H9 (cell line): ENCODE measurements around the gene DLG1. TPM values are rescaled to one million over a fixed set of nuclear protein-coding genes. Genes with fewer than 3 reads are reported as not detected.

Experiments
- DNase-seq: peaks from one replicate; pipeline ENCODE4 v3.0.0-alpha.2; 2017
- H2AFZ ChIP-seq: one replicate; pipeline ENCODE4 v1.6.1; 2013; ENCODE audit warnings: mild to moderate bottlenecking, low read length, control low read depth, moderate library complexity
- H2AK5ac ChIP-seq: 2 replicates; pipeline ENCODE4 v1.6.1; 2013; ENCODE audit warnings: low read length, control low read depth, mixed read lengths; ENCODE audit not compliant: insufficient read length
- H2BK120ac ChIP-seq: one replicate; pipeline ENCODE4 v1.6.1; 2013; ENCODE audit warnings: low read depth, mild to moderate bottlenecking, low read length, control low read depth, inconsistent platforms; ENCODE audit not compliant: poor library complexity, severe bottlenecking
- H2BK12ac ChIP-seq: 2 replicates; pipeline ENCODE4 v1.6.1; 2013; ENCODE audit warnings: low read length, control low read depth, mixed read lengths, low read depth; ENCODE audit not compliant: insufficient read length
- H2BK15ac ChIP-seq: 2 replicates; pipeline ENCODE4 v1.6.1; 2013; ENCODE audit warnings: low read depth, low read length, control low read depth
- H2BK20ac ChIP-seq: one replicate; pipeline ENCODE4 v1.6.1; 2013; ENCODE audit warnings: low read depth, mild to moderate bottlenecking, low read length, control low read depth, inconsistent platforms; ENCODE audit not compliant: poor library complexity, severe bottlenecking
- H2BK5ac ChIP-seq: 2 replicates; pipeline ENCODE4 v1.6.1; 2013; ENCODE audit warnings: low read length, control low read depth, mixed read lengths; ENCODE audit not compliant: insufficient read length
- H3K14ac ChIP-seq: 2 replicates; pipeline ENCODE4 v1.6.1; 2013; ENCODE audit warnings: low read length, control low read depth; ENCODE audit not compliant: insufficient read depth
- H3K18ac ChIP-seq: 2 replicates; pipeline ENCODE4 v1.6.1; 2013; ENCODE audit warnings: low read depth, mild to moderate bottlenecking, mixed read lengths, low read length, control low read depth; ENCODE audit not compliant: insufficient read length
- H3K23ac ChIP-seq: 2 replicates; pipeline ENCODE4 v1.6.1; 2013; ENCODE audit warnings: low read length, control low read depth, mixed read lengths, low read depth; ENCODE audit not compliant: insufficient read length
- H3K23me2 ChIP-seq: 2 replicates; pipeline ENCODE4 v1.6.1; 2013; ENCODE audit warnings: low read depth, mild to moderate bottlenecking, mixed read lengths, low read length, control low read depth; ENCODE audit not compliant: insufficient read length, poor library complexity, severe bottlenecking
- H3K27ac ChIP-seq: 2 replicates; pipeline ENCODE4 v1.5.1; 2013; ENCODE audit warnings: low read length, control low read depth, mixed read lengths, low read depth; ENCODE audit not compliant: insufficient read length
- H3K27me3 ChIP-seq: 2 replicates; pipeline ENCODE4 v1.6.1; 2013; ENCODE audit warnings: low read length, control low read depth, inconsistent platforms; ENCODE audit not compliant: insufficient read depth
- H3K4ac ChIP-seq: 2 replicates; pipeline ENCODE4 v1.6.1; 2013; ENCODE audit warnings: low read depth, mild to moderate bottlenecking, control low read depth, inconsistent platforms, low read length, moderate library complexity
- H3K4me1 ChIP-seq: 2 replicates; pipeline ENCODE4 v1.6.1; 2013; ENCODE audit warnings: low read length, control low read depth, inconsistent platforms; ENCODE audit not compliant: insufficient read depth
- H3K4me2 ChIP-seq: 2 replicates; pipeline ENCODE4 v1.6.1; 2013; ENCODE audit warnings: low read length, control low read depth, mixed read lengths; ENCODE audit not compliant: insufficient read length, insufficient read depth
- H3K56ac ChIP-seq: 2 replicates; pipeline ENCODE4 v1.6.1; 2013; ENCODE audit warnings: low read depth, mild to moderate bottlenecking, mixed read lengths, low read length, control low read depth; ENCODE audit not compliant: insufficient read length
- H3K79me1 ChIP-seq: 2 replicates; pipeline ENCODE4 v1.6.1; 2013; ENCODE audit warnings: low read depth, mild to moderate bottlenecking, moderate library complexity, low read length, control low read depth, inconsistent platforms; ENCODE audit not compliant: insufficient read depth, poor library complexity, severe bottlenecking
- H3K79me2 ChIP-seq: 2 replicates; pipeline ENCODE4 v1.6.1; 2013; ENCODE audit warnings: low read length, control low read depth, inconsistent platforms; ENCODE audit not compliant: insufficient read depth
- H3K9ac ChIP-seq: 2 replicates; pipeline ENCODE4 v1.6.1; 2013; ENCODE audit warnings: low read length, control low read depth, mixed read lengths; ENCODE audit not compliant: insufficient read length; ENCODE audit errors: extremely low read depth
- H3K9me3 ChIP-seq: one replicate; pipeline ENCODE4 v1.6.1; 2013; ENCODE audit warnings: low read depth, low read length, inconsistent platforms; ENCODE audit not compliant: control insufficient read depth
- H3T11ph ChIP-seq: one replicate; pipeline ENCODE4 v1.6.1; 2013; ENCODE audit warnings: mild to moderate bottlenecking, low read length, control low read depth, inconsistent platforms
- H4K20me1 ChIP-seq: one replicate; pipeline ENCODE4 v1.6.1; 2013; ENCODE audit not compliant: control insufficient read depth, insufficient read length, insufficient read depth
- H4K5ac ChIP-seq: 2 replicates; pipeline ENCODE4 v1.6.1; 2013; ENCODE audit warnings: low read depth, mild to moderate bottlenecking, mixed read lengths, low read length, control low read depth; ENCODE audit not compliant: insufficient read length
- H4K8ac ChIP-seq: replicated peaks from 2 replicates; pipeline ENCODE4 v1.6.1; 2013; ENCODE audit warnings: low read length, control low read depth, mixed read lengths, low read depth; ENCODE audit not compliant: insufficient read length
- H4K91ac ChIP-seq: 2 replicates; pipeline ENCODE4 v1.6.1; 2013; ENCODE audit warnings: low read depth, mild to moderate bottlenecking, moderate library complexity, mixed read lengths, low read length, control low read depth; ENCODE audit not compliant: insufficient read length
- H3K27ac Mint-ChIP-seq, 3 experiments: 2 replicates in 2 of 3; 3 replicates in 1 of 3; pipeline ENCODE4 v1.8.0; 2020 to 2021; ENCODE audit warnings: mixed read lengths in 3 of 3, mild to moderate bottlenecking in 1 of 3, moderate library complexity in 1 of 3
- H3K27me3 Mint-ChIP-seq: 2 replicates; pipeline ENCODE4 v1.8.0; 2021; ENCODE audit warnings: low read depth, mild to moderate bottlenecking, moderate library complexity, mixed read lengths
- H3K36me3 Mint-ChIP-seq, 3 experiments: 2 replicates in 2 of 3; 3 replicates in 1 of 3; pipeline ENCODE4 v1.8.0; 2020 to 2021; ENCODE audit warnings: low read depth in 3 of 3, mixed read lengths in 3 of 3; ENCODE audit not compliant: insufficient read depth in 1 of 3
- H3K4me1 Mint-ChIP-seq, 2 experiments: 2 replicates each; pipeline ENCODE4 v1.8.0; 2020; ENCODE audit warnings: mixed read lengths in 2 of 2
- H3K4me3 Mint-ChIP-seq, 2 experiments: 2 replicates in 1 of 2; 3 replicates in 1 of 2; pipeline ENCODE4 v1.8.0; 2020 to 2021; ENCODE audit warnings: mild to moderate bottlenecking in 2 of 2, mixed read lengths in 2 of 2, moderate library complexity in 1 of 2
- H3K9me3 Mint-ChIP-seq, 2 experiments: 2 replicates in 1 of 2; 3 replicates in 1 of 2; pipeline ENCODE4 v1.8.0; 2020; ENCODE audit warnings: mild to moderate bottlenecking in 2 of 2, mixed read lengths in 2 of 2, moderate library complexity in 1 of 2
- WGBS: extraction: QIAGEN DNeasy Blood & Tissue Kit; methylation state at CpG from one replicate; pipeline ENCODE4 v1.1.7; 2013; ENCODE audit warnings: missing lambda C conversion rate, low lambda C conversion rate, mixed read lengths; ENCODE audit not compliant: insufficient read length; ENCODE audit errors: extremely low coverage; 5-methylcytosine and 5-hydroxymethylcytosine counted together
- total RNA-seq: library from RNA; stranded (reverse); gene quantifications from 2 replicates; pipeline ENCODE4 v1.2.1, GENCODE V29; 2021
- TF ChIP-seq, protein P1 (sequence below): fragments of 200-600 bp; sonication (generic); conservative IDR thresholded peaks from 3 replicates; pipeline ENCODE4 v1.8.0; 2021; ENCODE audit warnings: antibody characterized with exemption, mild to moderate bottlenecking

Gene DLG1
- total RNA-seq, 1 experiment from 2014 or later = 84.1 TPM

DNA sequence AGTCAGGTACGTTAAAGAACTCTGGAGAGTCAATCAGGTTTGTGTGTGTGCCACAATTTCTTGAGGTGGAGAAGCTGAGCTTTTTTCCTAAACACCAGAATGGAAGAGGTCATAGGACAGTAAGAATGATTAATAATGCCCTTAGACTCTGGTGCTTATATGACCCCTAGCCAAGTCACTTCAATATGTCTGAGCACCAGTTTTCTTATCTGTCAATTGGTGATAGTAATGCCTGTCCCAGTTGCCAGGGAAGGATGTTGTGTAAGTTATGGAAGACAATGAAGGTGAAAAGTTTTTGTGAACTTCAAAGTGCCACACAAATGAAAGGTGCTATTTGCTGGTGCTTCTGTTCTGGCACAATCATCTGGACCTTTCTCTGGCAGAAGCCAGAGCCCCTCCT is 22.2 kb upstream of the DLG1 start:
- Histone ChIP-seq H4K20me1 (no peaks in the 10 kb centered on the region), H2BK120ac (no peak overlapping the region), H3K18ac (no peak overlapping the region), H3K4ac (no peak overlapping the region), H3K4me1 (no peaks in the 10 kb centered on the region), H4K91ac (no peak overlapping the region), H3K23ac (no peak overlapping the region), H3K27ac (no peak overlapping the region), H2AK5ac (no peak overlapping the region), H2BK12ac (no peak overlapping the region), H3K56ac (no peak overlapping the region), H2BK15ac (no peak overlapping the region), H3K79me1 (no peaks in the 10 kb centered on the region), H4K8ac (no peak overlapping the region), H3K14ac (no peak overlapping the region), H3K9me3 (no peaks in the 10 kb centered on the region), H2BK5ac (no peak overlapping the region), H2AFZ (no peak overlapping the region), H2BK20ac (no peak overlapping the region), H3T11ph (no peak overlapping the region), H3K9ac (no peak overlapping the region), H3K23me2 (no peaks in the 10 kb centered on the region), H3K4me2 (no peak overlapping the region), H4K5ac (no peak overlapping the region), H3K27me3 (no peaks in the 10 kb centered on the region), H3K79me2 (no peaks in the 10 kb centered on the region; the same call in 1 of the 2 replicates)
- no CpG with 5 or more reads among the region's 1 CpG for WGBS
- TF ChIP-seq, protein P1, sequence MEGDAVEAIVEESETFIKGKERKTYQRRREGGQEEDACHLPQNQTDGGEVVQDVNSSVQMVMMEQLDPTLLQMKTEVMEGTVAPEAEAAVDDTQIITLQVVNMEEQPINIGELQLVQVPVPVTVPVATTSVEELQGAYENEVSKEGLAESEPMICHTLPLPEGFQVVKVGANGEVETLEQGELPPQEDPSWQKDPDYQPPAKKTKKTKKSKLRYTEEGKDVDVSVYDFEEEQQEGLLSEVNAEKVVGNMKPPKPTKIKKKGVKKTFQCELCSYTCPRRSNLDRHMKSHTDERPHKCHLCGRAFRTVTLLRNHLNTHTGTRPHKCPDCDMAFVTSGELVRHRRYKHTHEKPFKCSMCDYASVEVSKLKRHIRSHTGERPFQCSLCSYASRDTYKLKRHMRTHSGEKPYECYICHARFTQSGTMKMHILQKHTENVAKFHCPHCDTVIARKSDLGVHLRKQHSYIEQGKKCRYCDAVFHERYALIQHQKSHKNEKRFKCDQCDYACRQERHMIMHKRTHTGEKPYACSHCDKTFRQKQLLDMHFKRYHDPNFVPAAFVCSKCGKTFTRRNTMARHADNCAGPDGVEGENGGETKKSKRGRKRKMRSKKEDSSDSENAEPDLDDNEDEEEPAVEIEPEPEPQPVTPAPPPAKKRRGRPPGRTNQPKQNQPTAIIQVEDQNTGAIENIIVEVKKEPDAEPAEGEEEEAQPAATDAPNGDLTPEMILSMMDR = no peak
- peaks cover 12 to 13% of the 10 kb centered on the region in 2 experiments for H3K9me3 Mint-ChIP-seq
- peaks cover 0 to 2% of the 10 kb centered on the region in 2 experiments; a peak in 1 of 4 replicates for H3K4me1 Mint-ChIP-seq
- no peak overlapping the region for H3K4me3 Mint-ChIP-seq
- no peak for DNase-seq
- no peaks in the 10 kb centered on the region; a peak in 1 of 7 replicates for H3K36me3 Mint-ChIP-seq
- H3K27me3 Mint-ChIP-seq = no peaks in the 10 kb centered on the region
- no peak overlapping the region for H3K27ac Mint-ChIP-seq
